ENCODE results near the gene GABARAP.

Gene GABARAP

DNA sequence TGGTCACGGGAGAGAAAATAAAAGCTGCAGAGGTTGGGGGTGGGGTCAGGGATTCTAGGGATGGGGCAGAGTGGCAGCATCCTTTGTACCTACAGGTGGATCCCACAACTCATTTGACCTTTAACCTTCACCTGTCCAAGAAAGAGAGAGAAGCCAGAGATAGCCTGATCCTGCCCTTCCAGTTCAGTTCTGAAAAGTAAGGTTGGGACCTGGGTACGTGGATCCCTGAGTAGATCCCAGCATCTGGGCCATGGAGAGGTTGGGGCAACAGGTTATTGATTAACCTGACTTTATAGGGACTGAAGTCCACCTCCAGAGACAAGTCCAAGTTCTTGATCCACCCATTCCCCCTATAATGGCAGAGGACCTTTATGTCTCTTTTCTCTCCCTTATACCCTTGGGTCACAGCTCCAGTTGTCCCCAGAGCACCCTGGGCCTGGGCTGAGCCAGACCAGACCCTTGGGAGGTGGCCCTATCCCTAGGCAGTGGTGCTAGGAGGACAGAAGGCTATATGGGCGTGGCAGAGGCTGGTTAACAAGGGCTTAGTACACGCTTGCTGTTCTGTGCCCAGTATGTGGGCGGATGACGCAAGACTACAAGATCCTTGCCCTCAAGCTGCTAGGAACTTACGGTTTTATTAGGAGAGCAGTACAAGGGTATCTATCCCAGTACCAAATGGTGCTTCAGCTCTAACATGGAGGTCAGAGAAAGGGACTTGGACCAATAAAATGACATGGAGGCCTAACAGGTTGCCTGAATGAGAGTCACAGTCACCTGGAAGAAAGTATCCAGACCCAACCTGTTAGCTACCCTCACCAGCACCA is 16.7 kb upstream of the GABARAP start (continued):
- TF ChIP-seq ZBTB21 (tag by site-specific recombination; IDR thresholded peaks at IDR 0.05) (peak; percentile 51; the same call in 1 of the 2 replicates), HOXD13 (CRISPR knock-in tag; IDR thresholded peaks at IDR 0.05; ENCODE audit: borderline replicate concordance) (no peak), KLF9 (tag by site-specific recombination; IDR thresholded peaks at IDR 0.05; ENCODE audit: low read depth) (peak; percentile 61; the same call in 1 of the 2 replicates), ZEB2 (tag by site-specific recombination; IDR thresholded peaks at IDR 0.05) (peak; percentile 47; the same call in 1 of the 2 replicates), ZNF624 (tag by site-specific recombination; IDR thresholded peaks at IDR 0.05) (no peak), BCL11A (tag by site-specific recombination; IDR thresholded peaks at IDR 0.05; ENCODE audit: low read depth) (no peak), ZNF155 (tag by site-specific recombination; IDR thresholded peaks at IDR 0.05) (no peak), ZNF248 (tag by site-specific recombination; IDR thresholded peaks at IDR 0.05) (no peak), ZNF660 (tag by site-specific recombination; IDR thresholded peaks at IDR 0.05) (peak; percentile 82), OSR2 (tag by site-specific recombination; IDR thresholded peaks at IDR 0.05) (no peak), KLF10 (tag by site-specific recombination; IDR thresholded peaks at IDR 0.05) (peak; percentile 75)
- TF ChIP-seq, protein P1, sequence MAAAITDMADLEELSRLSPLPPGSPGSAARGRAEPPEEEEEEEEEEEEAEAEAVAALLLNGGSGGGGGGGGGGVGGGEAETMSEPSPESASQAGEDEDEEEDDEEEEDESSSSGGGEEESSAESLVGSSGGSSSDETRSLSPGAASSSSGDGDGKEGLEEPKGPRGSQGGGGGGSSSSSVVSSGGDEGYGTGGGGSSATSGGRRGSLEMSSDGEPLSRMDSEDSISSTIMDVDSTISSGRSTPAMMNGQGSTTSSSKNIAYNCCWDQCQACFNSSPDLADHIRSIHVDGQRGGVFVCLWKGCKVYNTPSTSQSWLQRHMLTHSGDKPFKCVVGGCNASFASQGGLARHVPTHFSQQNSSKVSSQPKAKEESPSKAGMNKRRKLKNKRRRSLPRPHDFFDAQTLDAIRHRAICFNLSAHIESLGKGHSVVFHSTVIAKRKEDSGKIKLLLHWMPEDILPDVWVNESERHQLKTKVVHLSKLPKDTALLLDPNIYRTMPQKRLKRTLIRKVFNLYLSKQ (tag by site-specific recombination; IDR thresholded peaks at IDR 0.05; ENCODE audit: borderline replicate concordance) = no peak
- TF ChIP-seq, protein P2, sequence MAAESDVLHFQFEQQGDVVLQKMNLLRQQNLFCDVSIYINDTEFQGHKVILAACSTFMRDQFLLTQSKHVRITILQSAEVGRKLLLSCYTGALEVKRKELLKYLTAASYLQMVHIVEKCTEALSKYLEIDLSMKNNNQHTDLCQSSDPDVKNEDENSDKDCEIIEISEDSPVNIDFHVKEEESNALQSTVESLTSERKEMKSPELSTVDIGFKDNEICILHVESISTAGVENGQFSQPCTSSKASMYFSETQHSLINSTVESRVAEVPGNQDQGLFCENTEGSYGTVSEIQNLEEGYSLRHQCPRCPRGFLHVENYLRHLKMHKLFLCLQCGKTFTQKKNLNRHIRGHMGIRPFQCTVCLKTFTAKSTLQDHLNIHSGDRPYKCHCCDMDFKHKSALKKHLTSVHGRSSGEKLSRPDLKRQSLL (tag by site-specific recombination; IDR thresholded peaks at IDR 0.05) = peak; percentile 68
- TF ChIP-seq, protein P3, sequence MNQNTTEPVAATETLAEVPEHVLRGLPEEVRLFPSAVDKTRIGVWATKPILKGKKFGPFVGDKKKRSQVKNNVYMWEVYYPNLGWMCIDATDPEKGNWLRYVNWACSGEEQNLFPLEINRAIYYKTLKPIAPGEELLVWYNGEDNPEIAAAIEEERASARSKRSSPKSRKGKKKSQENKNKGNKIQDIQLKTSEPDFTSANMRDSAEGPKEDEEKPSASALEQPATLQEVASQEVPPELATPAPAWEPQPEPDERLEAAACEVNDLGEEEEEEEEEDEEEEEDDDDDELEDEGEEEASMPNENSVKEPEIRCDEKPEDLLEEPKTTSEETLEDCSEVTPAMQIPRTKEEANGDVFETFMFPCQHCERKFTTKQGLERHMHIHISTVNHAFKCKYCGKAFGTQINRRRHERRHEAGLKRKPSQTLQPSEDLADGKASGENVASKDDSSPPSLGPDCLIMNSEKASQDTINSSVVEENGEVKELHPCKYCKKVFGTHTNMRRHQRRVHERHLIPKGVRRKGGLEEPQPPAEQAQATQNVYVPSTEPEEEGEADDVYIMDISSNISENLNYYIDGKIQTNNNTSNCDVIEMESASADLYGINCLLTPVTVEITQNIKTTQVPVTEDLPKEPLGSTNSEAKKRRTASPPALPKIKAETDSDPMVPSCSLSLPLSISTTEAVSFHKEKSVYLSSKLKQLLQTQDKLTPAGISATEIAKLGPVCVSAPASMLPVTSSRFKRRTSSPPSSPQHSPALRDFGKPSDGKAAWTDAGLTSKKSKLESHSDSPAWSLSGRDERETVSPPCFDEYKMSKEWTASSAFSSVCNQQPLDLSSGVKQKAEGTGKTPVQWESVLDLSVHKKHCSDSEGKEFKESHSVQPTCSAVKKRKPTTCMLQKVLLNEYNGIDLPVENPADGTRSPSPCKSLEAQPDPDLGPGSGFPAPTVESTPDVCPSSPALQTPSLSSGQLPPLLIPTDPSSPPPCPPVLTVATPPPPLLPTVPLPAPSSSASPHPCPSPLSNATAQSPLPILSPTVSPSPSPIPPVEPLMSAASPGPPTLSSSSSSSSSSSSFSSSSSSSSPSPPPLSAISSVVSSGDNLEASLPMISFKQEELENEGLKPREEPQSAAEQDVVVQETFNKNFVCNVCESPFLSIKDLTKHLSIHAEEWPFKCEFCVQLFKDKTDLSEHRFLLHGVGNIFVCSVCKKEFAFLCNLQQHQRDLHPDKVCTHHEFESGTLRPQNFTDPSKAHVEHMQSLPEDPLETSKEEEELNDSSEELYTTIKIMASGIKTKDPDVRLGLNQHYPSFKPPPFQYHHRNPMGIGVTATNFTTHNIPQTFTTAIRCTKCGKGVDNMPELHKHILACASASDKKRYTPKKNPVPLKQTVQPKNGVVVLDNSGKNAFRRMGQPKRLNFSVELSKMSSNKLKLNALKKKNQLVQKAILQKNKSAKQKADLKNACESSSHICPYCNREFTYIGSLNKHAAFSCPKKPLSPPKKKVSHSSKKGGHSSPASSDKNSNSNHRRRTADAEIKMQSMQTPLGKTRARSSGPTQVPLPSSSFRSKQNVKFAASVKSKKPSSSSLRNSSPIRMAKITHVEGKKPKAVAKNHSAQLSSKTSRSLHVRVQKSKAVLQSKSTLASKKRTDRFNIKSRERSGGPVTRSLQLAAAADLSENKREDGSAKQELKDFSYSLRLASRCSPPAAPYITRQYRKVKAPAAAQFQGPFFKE (tag by site-specific recombination; IDR thresholded peaks at IDR 0.05; ENCODE audit: borderline replicate concordance) = no peak

DNA sequence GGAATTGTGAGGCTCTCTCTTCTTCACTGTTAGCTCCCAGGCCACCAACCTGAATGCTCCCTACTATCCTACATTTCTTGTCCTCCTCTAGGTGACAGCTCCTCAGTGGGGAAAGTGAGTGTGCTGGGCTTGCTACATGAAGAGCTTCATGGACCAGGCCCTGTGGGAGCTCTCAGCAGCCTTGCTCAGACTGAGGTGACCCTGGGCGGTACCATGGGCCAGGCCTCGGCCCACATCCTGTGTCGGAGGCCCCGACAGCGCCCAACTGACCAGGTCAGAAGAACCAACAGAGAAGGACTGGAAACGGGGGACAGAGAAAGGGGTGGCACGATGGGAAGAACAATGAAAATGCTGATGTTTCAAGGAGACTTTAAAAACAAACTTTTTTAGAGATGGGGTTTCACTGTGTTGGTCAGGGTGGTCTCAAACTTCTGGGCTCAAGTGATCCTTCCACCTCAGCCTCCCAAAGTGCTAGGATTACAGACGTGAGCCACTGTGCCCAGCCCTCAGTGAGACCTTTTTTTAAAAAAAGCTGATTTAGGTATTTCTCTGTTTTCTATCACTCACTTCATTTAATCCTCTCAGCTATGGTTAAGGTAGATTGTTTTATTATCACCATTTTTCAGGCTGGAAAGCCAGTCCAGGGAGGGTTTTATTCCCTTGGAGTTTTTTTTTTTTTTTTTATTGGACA is 14.7 kb upstream of the GABARAP start:
- H3K36me3 ChIP-seq (ENCODE audit: control insufficient read depth in 2 of 2, insufficient read depth in 1 of 2, low read length in 2 of 2) = peaks cover 41 to 74% of the 10 kb centered on the region in 2 experiments
- no peak overlapping the region for H3K4me3 ChIP-seq (ENCODE audit: low read depth, low read length)
- H3K9me3 ChIP-seq (ENCODE audit: control insufficient read depth, insufficient read depth, low read depth, low read length) = no peaks in the 10 kb centered on the region
- 0 out of 2 replicates have a peak, but pooled peaks cover 3% of the 10 kb centered on the region for H3K4me1 ChIP-seq (ENCODE audit: control insufficient read depth, insufficient read depth, low read length)
- ChIA-PET CTCF (no interaction called here), POLR2A (interaction anchor here (0.6 to 1.7 kb wide), 6 partner anchors 9 to 41 kb away, joined by 3 to 7 read pairs (median 5); partner anchors contain the start of genes ACADVL, DLG4 and PHF23)
- no peak overlapping the region for H3K27ac ChIP-seq (ENCODE audit: extremely low read depth, low read depth, low read length)
- TF ChIP-seq IKZF3 (tag by site-specific recombination; IDR thresholded peaks at IDR 0.05) = no peak
- TF ChIP-seq OVOL3 (tag by site-specific recombination; IDR thresholded peaks at IDR 0.05) = no peak
- no peak for TF ChIP-seq ZNF514 (tag by site-specific recombination; IDR thresholded peaks at IDR 0.05)
- TF ChIP-seq, protein P4, sequence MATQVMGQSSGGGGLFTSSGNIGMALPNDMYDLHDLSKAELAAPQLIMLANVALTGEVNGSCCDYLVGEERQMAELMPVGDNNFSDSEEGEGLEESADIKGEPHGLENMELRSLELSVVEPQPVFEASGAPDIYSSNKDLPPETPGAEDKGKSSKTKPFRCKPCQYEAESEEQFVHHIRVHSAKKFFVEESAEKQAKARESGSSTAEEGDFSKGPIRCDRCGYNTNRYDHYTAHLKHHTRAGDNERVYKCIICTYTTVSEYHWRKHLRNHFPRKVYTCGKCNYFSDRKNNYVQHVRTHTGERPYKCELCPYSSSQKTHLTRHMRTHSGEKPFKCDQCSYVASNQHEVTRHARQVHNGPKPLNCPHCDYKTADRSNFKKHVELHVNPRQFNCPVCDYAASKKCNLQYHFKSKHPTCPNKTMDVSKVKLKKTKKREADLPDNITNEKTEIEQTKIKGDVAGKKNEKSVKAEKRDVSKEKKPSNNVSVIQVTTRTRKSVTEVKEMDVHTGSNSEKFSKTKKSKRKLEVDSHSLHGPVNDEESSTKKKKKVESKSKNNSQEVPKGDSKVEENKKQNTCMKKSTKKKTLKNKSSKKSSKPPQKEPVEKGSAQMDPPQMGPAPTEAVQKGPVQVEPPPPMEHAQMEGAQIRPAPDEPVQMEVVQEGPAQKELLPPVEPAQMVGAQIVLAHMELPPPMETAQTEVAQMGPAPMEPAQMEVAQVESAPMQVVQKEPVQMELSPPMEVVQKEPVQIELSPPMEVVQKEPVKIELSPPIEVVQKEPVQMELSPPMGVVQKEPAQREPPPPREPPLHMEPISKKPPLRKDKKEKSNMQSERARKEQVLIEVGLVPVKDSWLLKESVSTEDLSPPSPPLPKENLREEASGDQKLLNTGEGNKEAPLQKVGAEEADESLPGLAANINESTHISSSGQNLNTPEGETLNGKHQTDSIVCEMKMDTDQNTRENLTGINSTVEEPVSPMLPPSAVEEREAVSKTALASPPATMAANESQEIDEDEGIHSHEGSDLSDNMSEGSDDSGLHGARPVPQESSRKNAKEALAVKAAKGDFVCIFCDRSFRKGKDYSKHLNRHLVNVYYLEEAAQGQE (tag by site-specific recombination; IDR thresholded peaks at IDR 0.05) = no peak
- no peak for TF ChIP-seq KLF7 (tag by site-specific recombination; IDR thresholded peaks at IDR 0.05; ENCODE audit: borderline replicate concordance)
- TF ChIP-seq RBAK (tag by site-specific recombination; IDR thresholded peaks at IDR 0.05) = no peak
